WTC11 (cell line): Measurements from ENCODE around the gene ROBO1. TPM values are rescaled to one million over a fixed set of nuclear protein-coding genes. Genes with fewer than 3 reads are reported as not detected.

ENCODE experiments used
- ATAC-seq: fragments of 200-7000 bp; cut with Tn5 transposase; 2 replicates; pipeline ENCODE4 v1.10.0; 2021; ENCODE audit warnings: mild to moderate bottlenecking, moderate library complexity
- CTCF ChIA-PET: fragments of 300-600 bp; sonication (Branson Sonifier 250); formaldehyde crosslinking; loops from one replicate; lab custom pipeline; 2021; ENCODE audit warnings: antibody characterized with exemption; lab: Charles Lee
- POLR2A ChIA-PET: fragments of 350-600 bp; sonication (Branson Sonifier 250); formaldehyde crosslinking; loops from one replicate; lab custom pipeline; 2021; ENCODE audit warnings: antibody characterized with exemption; lab: Charles Lee
- DNase-seq: peaks from one replicate; pipeline ENCODE4 v3.0.0; 2021; ENCODE audit warnings: low spot score
- H3K27ac Mint-ChIP-seq: 2 replicates; pipeline ENCODE4 v1.8.0; 2021; ENCODE audit warnings: mixed read lengths
- H3K27me3 Mint-ChIP-seq: 2 replicates; pipeline ENCODE4 v1.8.0; 2021; ENCODE audit warnings: low read depth, mild to moderate bottlenecking, moderate library complexity, mixed read lengths
- H3K36me3 Mint-ChIP-seq: 2 replicates; pipeline ENCODE4 v1.8.0; 2021; ENCODE audit warnings: mixed read lengths
- H3K4me1 Mint-ChIP-seq: 2 replicates; pipeline ENCODE4 v1.8.0; 2022; ENCODE audit warnings: mixed read lengths
- H3K4me3 Mint-ChIP-seq: 2 replicates; pipeline ENCODE4 v1.8.0; 2021; ENCODE audit warnings: mild to moderate bottlenecking, moderate library complexity, mixed read lengths
- H3K9me3 Mint-ChIP-seq: 2 replicates; pipeline ENCODE4 v1.8.0; 2021; ENCODE audit warnings: mixed read lengths
- ARID4B ChIP-seq: sonication (generic); formaldehyde crosslinking; IDR thresholded peaks from 2 replicates; pipeline ENCODE4 v1.8.0; 2023; ENCODE audit warnings: missing genetic modification reagents, mild to moderate bottlenecking, borderline replicate concordance
- ATF3 ChIP-seq: sonication (generic); formaldehyde crosslinking; conservative IDR thresholded peaks from 2 replicates; pipeline ENCODE4 v1.8.1; 2022; ENCODE audit warnings: mild to moderate bottlenecking, missing genetic modification reagents
- CREM ChIP-seq: sonication (generic); formaldehyde crosslinking; IDR thresholded peaks from 2 replicates; pipeline ENCODE4 v1.8.1; 2022; ENCODE audit warnings: mild to moderate bottlenecking, missing genetic modification reagents, moderate library complexity
- E2F1 ChIP-seq: sonication (generic); formaldehyde crosslinking; IDR thresholded peaks from 2 replicates; pipeline ENCODE4 v1.8.0; 2022; ENCODE audit warnings: mild to moderate bottlenecking, missing genetic modification reagents
- FOXP1 ChIP-seq: sonication (generic); formaldehyde crosslinking; IDR thresholded peaks from 2 replicates; pipeline ENCODE4 v1.8.0; 2022; ENCODE audit warnings: missing genetic modification reagents, mild to moderate bottlenecking, moderate library complexity, borderline replicate concordance
- GRHL2 ChIP-seq: fragments of 250-450 bp; sonication (Bioruptor Pico); IDR thresholded peaks from 2 replicates; pipeline ENCODE4 v1.8.0; 2022; ENCODE audit warnings: mild to moderate bottlenecking, moderate library complexity; ENCODE audit not compliant: insufficient replicate concordance, severe bottlenecking
- IRF2 ChIP-seq: sonication (generic); formaldehyde crosslinking; IDR thresholded peaks from 2 replicates; pipeline ENCODE4 v1.8.0; 2022; ENCODE audit warnings: low read depth, missing genetic modification reagents, borderline replicate concordance
- JAZF1 ChIP-seq: fragments of 250-450 bp; sonication (Bioruptor Pico); IDR thresholded peaks from 2 replicates; pipeline ENCODE4 v1.9.0; 2021; ENCODE audit warnings: moderate library complexity, mild to moderate bottlenecking, inconsistent platforms
- JUN ChIP-seq: sonication (generic); formaldehyde crosslinking; IDR thresholded peaks from 2 replicates; pipeline ENCODE4 v1.8.0; 2023; ENCODE audit warnings: mild to moderate bottlenecking, missing genetic modification reagents
- KAT7 ChIP-seq: sonication (generic); formaldehyde crosslinking; IDR thresholded peaks from 2 replicates; pipeline ENCODE4 v1.8.1; 2023; ENCODE audit warnings: missing genetic modification reagents, mild to moderate bottlenecking, borderline replicate concordance
- NR2C2 ChIP-seq: sonication (generic); formaldehyde crosslinking; IDR thresholded peaks from 2 replicates; pipeline ENCODE4 v1.8.0; 2022; ENCODE audit warnings: mild to moderate bottlenecking, missing genetic modification reagents
- NR3C1 ChIP-seq: sonication (generic); formaldehyde crosslinking; conservative IDR thresholded peaks from 2 replicates; pipeline ENCODE4 v1.8.1; 2023; ENCODE audit warnings: low read depth, mild to moderate bottlenecking, missing genetic modification reagents
- PRDM15 ChIP-seq: sonication (generic); formaldehyde crosslinking; IDR thresholded peaks from 2 replicates; pipeline ENCODE4 v1.8.0; 2022; ENCODE audit warnings: missing genetic modification reagents
- PRRX2 ChIP-seq: fragments of 250-450 bp; sonication (Bioruptor Pico); IDR thresholded peaks from 2 replicates; pipeline ENCODE4 v1.8.0; 2021; ENCODE audit warnings: mild to moderate bottlenecking
- SMAD3 ChIP-seq: sonication (generic); formaldehyde crosslinking; IDR thresholded peaks from 2 replicates; pipeline ENCODE4 v1.8.0; 2022; ENCODE audit warnings: missing genetic modification reagents, mild to moderate bottlenecking, borderline replicate concordance
- SMAD4 ChIP-seq: sonication (generic); formaldehyde crosslinking; IDR thresholded peaks from 2 replicates; pipeline ENCODE4 v1.8.0; 2022; ENCODE audit warnings: mild to moderate bottlenecking, missing genetic modification reagents
- TCF7 ChIP-seq: sonication (generic); formaldehyde crosslinking; IDR thresholded peaks from 2 replicates; pipeline ENCODE4 v1.8.0; 2022; ENCODE audit warnings: mild to moderate bottlenecking, low read depth, missing genetic modification reagents, moderate library complexity
- TEAD4 ChIP-seq: sonication (generic); formaldehyde crosslinking; IDR thresholded peaks from 2 replicates; pipeline ENCODE4 v1.8.0; 2022; ENCODE audit warnings: mild to moderate bottlenecking, missing genetic modification reagents
- USF1 ChIP-seq: sonication (generic); formaldehyde crosslinking; IDR thresholded peaks from 2 replicates; pipeline ENCODE4 v1.8.0; 2022; ENCODE audit warnings: mild to moderate bottlenecking, missing genetic modification reagents
- USF2 ChIP-seq: sonication (generic); formaldehyde crosslinking; IDR thresholded peaks from 2 replicates; pipeline ENCODE4 v1.8.1; 2023; ENCODE audit warnings: mild to moderate bottlenecking, missing genetic modification reagents, moderate library complexity
- ZNF263 ChIP-seq: sonication (generic); formaldehyde crosslinking; IDR thresholded peaks from 2 replicates; pipeline ENCODE4 v1.8.1; 2022; ENCODE audit warnings: low read depth, mild to moderate bottlenecking, moderate library complexity, missing genetic modification reagents
- ZSCAN18 ChIP-seq: fragments of 250-450 bp; sonication (Bioruptor Pico); IDR thresholded peaks from 2 replicates; pipeline ENCODE4 v2.1.2; 2022; ENCODE audit warnings: mild to moderate bottlenecking, moderate library complexity
- total RNA-seq: library from RNA; stranded (reverse); gene quantifications from 3 replicates; pipeline ENCODE4 v1.2.3, GENCODE V29; 2021

ROBO1 gene
- total RNA-seq, 1 experiment from 2014 or later, result 90.9 TPM

- TF ChIP-seq E2F1 (no peak), GRHL2 (CRISPR knock-in tag) (no peak)
These were observed 749.5 kb downstream of the ROBO1 start (continued) for GRCh38 chr3:79018265-79018664.

GRCh38 chr3:79016587-79017376 lies 751.0 kb downstream of the ROBO1 start:
- Mint-ChIP-seq H3K27ac (no peak overlapping the region), H3K27me3 (no peaks in the 10 kb centered on the region), H3K4me1 (peaks cover 48% of the 10 kb centered on the region), H3K4me3 (no peak overlapping the region)
- no peak for ATAC-seq
- ChIA-PET POLR2A (interaction anchor here (0.6 kb wide), 3 partner anchors 42 to 1567 kb away, joined by 3 read pairs; no protein-coding TSS in a partner anchor), CTCF (interaction anchor here (1.5 kb wide), 1 partner anchor 15 kb away, joined by 3 read pairs; no protein-coding TSS in a partner anchor)
- TF ChIP-seq JUN (CRISPR knock-in tag) (no peak), NR3C1 (CRISPR knock-in tag) (no peak), SMAD4 (CRISPR knock-in tag) (no peak), IRF2 (CRISPR knock-in tag) (no peak), ATF3 (CRISPR knock-in tag) (no peak), FOXP1 (no peak), USF1 (CRISPR knock-in tag) (no peak), USF2 (CRISPR knock-in tag) (no peak), JAZF1 (CRISPR knock-in tag) (no peak), ARID4B (CRISPR knock-in tag) (no peak), SMAD3 (CRISPR knock-in tag) (no peak), TCF7 (no peak), ZSCAN18 (no peak), PRDM15 (CRISPR knock-in tag) (no peak), PRRX2 (CRISPR knock-in tag) (no peak), KAT7 (CRISPR knock-in tag) (no peak), NR2C2 (CRISPR knock-in tag) (no peak), ZNF263 (CRISPR knock-in tag) (no peak), CREM (CRISPR knock-in tag) (no peak), TEAD4 (no peak)
- TF ChIP-seq, all 79 proteins: peak for 0
- no peak for DNase-seq
- no peaks in the 10 kb centered on the region for H3K36me3 Mint-ChIP-seq
- H3K9me3 Mint-ChIP-seq, result no peaks in the 10 kb centered on the region
